ENCODE data around the gene SYNE3.

DNA sequence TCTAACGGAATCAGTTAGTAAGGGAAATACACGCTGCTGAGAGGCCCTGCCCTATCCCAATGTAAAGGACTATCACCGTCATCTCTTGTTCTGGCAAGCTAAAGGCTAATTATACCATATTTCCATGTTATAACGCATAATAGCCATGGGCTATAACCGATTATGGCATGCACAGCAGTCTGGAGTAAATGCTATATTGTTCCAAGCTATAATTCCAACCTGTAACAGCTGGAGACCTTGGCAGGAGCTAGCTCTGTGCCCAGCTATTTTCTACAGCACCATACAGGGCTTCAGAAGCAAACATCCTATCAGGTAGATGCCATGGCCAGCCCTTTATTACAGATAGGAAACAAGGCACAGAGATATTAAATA, 26.3 kb downstream of the SYNE3 start:
- TF ChIP-seq, protein P1, sequence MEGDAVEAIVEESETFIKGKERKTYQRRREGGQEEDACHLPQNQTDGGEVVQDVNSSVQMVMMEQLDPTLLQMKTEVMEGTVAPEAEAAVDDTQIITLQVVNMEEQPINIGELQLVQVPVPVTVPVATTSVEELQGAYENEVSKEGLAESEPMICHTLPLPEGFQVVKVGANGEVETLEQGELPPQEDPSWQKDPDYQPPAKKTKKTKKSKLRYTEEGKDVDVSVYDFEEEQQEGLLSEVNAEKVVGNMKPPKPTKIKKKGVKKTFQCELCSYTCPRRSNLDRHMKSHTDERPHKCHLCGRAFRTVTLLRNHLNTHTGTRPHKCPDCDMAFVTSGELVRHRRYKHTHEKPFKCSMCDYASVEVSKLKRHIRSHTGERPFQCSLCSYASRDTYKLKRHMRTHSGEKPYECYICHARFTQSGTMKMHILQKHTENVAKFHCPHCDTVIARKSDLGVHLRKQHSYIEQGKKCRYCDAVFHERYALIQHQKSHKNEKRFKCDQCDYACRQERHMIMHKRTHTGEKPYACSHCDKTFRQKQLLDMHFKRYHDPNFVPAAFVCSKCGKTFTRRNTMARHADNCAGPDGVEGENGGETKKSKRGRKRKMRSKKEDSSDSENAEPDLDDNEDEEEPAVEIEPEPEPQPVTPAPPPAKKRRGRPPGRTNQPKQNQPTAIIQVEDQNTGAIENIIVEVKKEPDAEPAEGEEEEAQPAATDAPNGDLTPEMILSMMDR (IDR thresholded peaks at IDR 0.05; ENCODE audit: insufficient read depth, low read length, poor library complexity, severe bottlenecking), result no peak
- TF ChIP-seq EZH2phosphoT487 (conservative IDR thresholded peaks at IDR 0.05; ENCODE audit: low read length), result no peak

All from SU-DHL-6 (cell line).